Thyroid gland (tissue), 4 donors: ENCODE data around the gene NTN1. TPM values are rescaled to one million over a fixed set of nuclear protein-coding genes. Genes with fewer than 3 reads are reported as not detected.

Source experiments
- DNase-seq, 2 donors: peaks; one replicate each; pipeline ENCODE4 v3.0.0-alpha.2; 2019
- H3K27ac ChIP-seq, 3 donors: fragments of 200-600 bp; sonication (generic); 1 replicate in 2 of 3; 2 replicates in 1 of 3; pipeline ENCODE4 v1.5.1; 2016 to 2019; ENCODE audit warnings: mild to moderate bottlenecking in 1 of 3, moderate library complexity in 1 of 3
- H3K27me3 ChIP-seq: fragments of 200-600 bp; sonication (generic); one replicate; pipeline ENCODE4 v1.5.1; 2019
- H3K36me3 ChIP-seq, 2 donors: fragments of 200-600 bp; sonication (generic); one replicate each; pipeline ENCODE4 v1.5.1; 2016 to 2019
- H3K4me1 ChIP-seq, 2 donors: fragments of 200-600 bp; sonication (generic); one replicate each; pipeline ENCODE4 v1.5.1; 2017 to 2019
- H3K4me3 ChIP-seq, 3 donors: fragments of 200-600 bp; sonication (generic); replicated peaks in 1 of 3; 1 replicate in 2 of 3; 2 replicates in 1 of 3; pipeline ENCODE4 v1.5.1; 2016; ENCODE audit warnings: mild to moderate bottlenecking in 1 of 3
- H3K9me3 ChIP-seq: fragments of 200-600 bp; sonication (generic); one replicate; pipeline ENCODE4 v1.5.1; 2017
- CTCF ChIP-seq, 6 experiments: fragments of 200-600 bp in 3 of 6; fragments of 450-650 bp in 3 of 6; sonication (generic) in 3 of 6; IDR thresholded peaks; one replicate each; pipeline ENCODE4 v1.5.1; 2016 to 2019; ENCODE audit warnings: antibody characterized with exemption in 6 of 6, mild to moderate bottlenecking in 2 of 6, inconsistent platforms in 1 of 6, moderate library complexity in 1 of 6
- POLR2A ChIP-seq, 2 donors: fragments of 450-650 bp; IDR thresholded peaks; one replicate each; pipeline ENCODE4 v1.6.1; 2017; ENCODE audit warnings: antibody characterized with exemption in 2 of 2, mild to moderate bottlenecking in 2 of 2, moderate library complexity in 1 of 2
- WGBS, 2 donors: methylation state at CpG; one replicate each; pipeline ENCODE4 v1.1.5; 2017; 5-methylcytosine and 5-hydroxymethylcytosine counted together
- intact Hi-C: fragments of 100-400 bp; cut with DNase I; formaldehyde crosslinking; loops from one replicate; pipeline ENCODE4 v1.15.1; 2023
- total RNA-seq, 4 donors: library from RNA; depleted of rRNA; stranded (reverse); fragments of >200 nt; gene quantifications; one replicate each; pipeline ENCODE4 v1.2.3, GENCODE V29; 2016

NTN1 gene
- total RNA-seq, 4 donors from 2014 or later: 4.1 to 9.2 (median 7.1) TPM

- H3K36me3 ChIP-seq: no peaks in the 10 kb centered on the region
- intact Hi-C loops: no loop called here
- no peaks in the 10 kb centered on the region for H3K9me3 ChIP-seq
- TF ChIP-seq POLR2A (IDR thresholded peaks at IDR 0.05) (no peak), CTCF (IDR thresholded peaks at IDR 0.05) (no peak)
- H3K27ac ChIP-seq: no peak overlapping the region
- H3K4me1 ChIP-seq: no peaks in the 10 kb centered on the region
- no peak for DNase-seq
- no peak overlapping the region for H3K4me3 ChIP-seq
- no peaks in the 10 kb centered on the region for H3K27me3 ChIP-seq
- 80 to 87% methylated on average over 10 of the region's 10 CpGs for WGBS, 2 donors
These were observed 121.6 kb downstream of the NTN1 start for GRCh38 chr17:9142772-9143494.

- H3K4me3 ChIP-seq: no peak overlapping the region
- no peaks in the 10 kb centered on the region for H3K4me1 ChIP-seq
- no peak for DNase-seq
- no peak overlapping the region for H3K27ac ChIP-seq
- intact Hi-C loops: no loop called here
- no peaks in the 10 kb centered on the region for H3K9me3 ChIP-seq
- H3K27me3 ChIP-seq: no peaks in the 10 kb centered on the region
- WGBS, 2 donors: 75 to 84% methylated on average over 18 to 19 of the region's 19 CpGs
- no peak for TF ChIP-seq CTCF (IDR thresholded peaks at IDR 0.05)
- no peak for TF ChIP-seq POLR2A (IDR thresholded peaks at IDR 0.05)
- no peaks in the 10 kb centered on the region for H3K36me3 ChIP-seq
These were observed 123.4 kb downstream of the NTN1 start for GRCh38 chr17:9144502-9145249.

- WGBS, 2 donors: 79 to 80% methylated on average over 4 of the region's 4 CpGs
- no peak overlapping the region for H3K27ac ChIP-seq
- TF ChIP-seq POLR2A (IDR thresholded peaks at IDR 0.05): no peak
- no peak for TF ChIP-seq CTCF (IDR thresholded peaks at IDR 0.05)
- H3K27me3 ChIP-seq: no peaks in the 10 kb centered on the region
- no peaks in the 10 kb centered on the region for H3K36me3 ChIP-seq
- intact Hi-C loops: no loop called here
- no peak for DNase-seq
- H3K9me3 ChIP-seq: no peaks in the 10 kb centered on the region
- H3K4me3 ChIP-seq: no peak overlapping the region
- peaks cover 0 to 4% of the 10 kb centered on the region in 2 donors for H3K4me1 ChIP-seq
These were observed 124.8 kb downstream of the NTN1 start for GRCh38 chr17:9146064-9146463.

- 62 to 77% methylated on average over 4 to 6 of the region's 6 CpGs for WGBS, 2 donors
- TF ChIP-seq POLR2A (IDR thresholded peaks at IDR 0.05) (no peak), CTCF (IDR thresholded peaks at IDR 0.05) (no peak)
- no peaks in the 10 kb centered on the region for H3K9me3 ChIP-seq
- intact Hi-C loops: no loop called here
- H3K27ac ChIP-seq: no peak overlapping the region
- no peak for DNase-seq
- no peaks in the 10 kb centered on the region for H3K36me3 ChIP-seq
- H3K27me3 ChIP-seq: no peaks in the 10 kb centered on the region
- peaks cover 0 to 7% of the 10 kb centered on the region in 2 donors for H3K4me1 ChIP-seq
- no peak overlapping the region for H3K4me3 ChIP-seq
These were observed 127.7 kb downstream of the NTN1 start for GRCh38 chr17:9148905-9149525.
